Measurements from ENCODE around the gene TAF8.

GRCh38 chr6:42025066-42025844 is 25.1 kb upstream of the TAF8 start:
- TF ChIP-seq EZH2 (IDR thresholded peaks at IDR 0.05; ENCODE audit: borderline replicate concordance, low read depth, low read length, poor library complexity, severe bottlenecking) (no peak), CTCF (conservative IDR thresholded peaks at IDR 0.05; ENCODE audit: low read depth, low read length) (no peak)
